AG20443 (cell line): Measurements from ENCODE around the gene FOXJ3.

Experiments used
- DNase-seq: peaks from one replicate; pipeline ENCODE4 v3.0.0; 2012; ENCODE audit warnings: low spot score, mixed read lengths

The FOXJ3 gene

GRCh38 chr1:42311138-42311537 lies 23.9 kb downstream of the FOXJ3 start:
- DNase-seq = no peak

- DNase-seq = no peak
Observed at GRCh38 chr1:42306977-42307376, 28.1 kb downstream of the FOXJ3 start.

GRCh38 chr1:42305639-42306038 lies 29.4 kb downstream of the FOXJ3 start:
- no peak for DNase-seq

DNA sequence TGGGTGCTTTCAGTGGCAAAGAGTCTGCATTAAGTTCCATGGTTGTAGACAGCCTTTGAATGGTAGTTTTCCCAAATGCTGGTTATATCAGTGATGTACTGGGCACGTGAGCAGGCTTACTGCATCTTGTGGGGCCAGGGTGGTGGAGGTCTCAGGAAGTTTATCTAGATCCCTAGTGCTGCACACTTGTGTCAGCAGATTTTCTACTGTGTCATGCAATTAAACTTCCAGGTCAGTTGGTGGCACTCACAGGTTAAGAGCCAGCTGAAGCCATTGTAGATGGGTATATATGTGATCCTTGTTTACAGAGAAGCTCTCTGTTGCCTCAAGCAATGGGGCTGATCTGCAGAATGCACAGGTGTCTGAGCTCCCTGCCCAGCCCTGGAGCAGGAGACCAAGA lies 33.0 kb downstream of the FOXJ3 start:
- DNase-seq = no peak

GRCh38 chr1:42298520-42298919 lies 36.5 kb downstream of the FOXJ3 start:
- DNase-seq = no peak

DNA sequence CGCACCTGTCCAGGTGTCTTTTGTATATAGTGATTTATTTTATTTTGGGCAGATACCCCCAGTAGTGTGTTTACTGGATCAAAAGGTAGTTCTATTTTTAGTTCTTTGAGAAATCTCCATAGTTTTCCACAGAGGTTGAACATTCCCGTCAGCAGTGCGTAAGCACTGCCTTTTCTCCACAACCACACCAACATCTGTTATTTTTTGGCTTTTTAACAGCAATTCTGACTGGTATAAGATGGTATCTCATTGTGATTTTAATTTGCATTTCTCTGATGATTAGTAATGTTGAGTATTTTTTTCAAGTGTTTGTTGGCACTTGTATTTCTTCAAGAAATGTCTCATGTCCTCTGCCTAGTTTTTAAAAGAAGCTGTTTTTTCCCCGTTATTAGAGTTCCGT lies 39.2 kb downstream of the FOXJ3 start:
- DNase-seq = no peak

DNA sequence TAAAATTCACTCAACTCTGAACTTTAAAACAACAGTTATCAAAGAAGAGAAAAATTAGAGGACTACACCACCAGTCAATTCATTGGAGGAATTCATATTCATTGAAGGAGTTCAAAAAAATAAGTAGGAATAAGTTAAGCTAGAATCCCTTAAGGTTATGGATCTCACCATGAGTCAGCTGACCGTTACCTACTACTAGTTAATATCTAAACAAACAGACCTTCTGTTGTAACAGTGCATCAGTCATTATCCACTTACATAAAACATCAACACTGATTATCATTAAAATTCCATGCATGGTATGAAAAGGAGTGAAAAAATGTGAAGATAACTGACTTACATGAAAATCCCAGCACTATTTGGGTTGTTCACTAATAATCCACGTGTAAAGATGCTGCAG lies 44.9 kb downstream of the FOXJ3 start:
- no peak for DNase-seq

DNA sequence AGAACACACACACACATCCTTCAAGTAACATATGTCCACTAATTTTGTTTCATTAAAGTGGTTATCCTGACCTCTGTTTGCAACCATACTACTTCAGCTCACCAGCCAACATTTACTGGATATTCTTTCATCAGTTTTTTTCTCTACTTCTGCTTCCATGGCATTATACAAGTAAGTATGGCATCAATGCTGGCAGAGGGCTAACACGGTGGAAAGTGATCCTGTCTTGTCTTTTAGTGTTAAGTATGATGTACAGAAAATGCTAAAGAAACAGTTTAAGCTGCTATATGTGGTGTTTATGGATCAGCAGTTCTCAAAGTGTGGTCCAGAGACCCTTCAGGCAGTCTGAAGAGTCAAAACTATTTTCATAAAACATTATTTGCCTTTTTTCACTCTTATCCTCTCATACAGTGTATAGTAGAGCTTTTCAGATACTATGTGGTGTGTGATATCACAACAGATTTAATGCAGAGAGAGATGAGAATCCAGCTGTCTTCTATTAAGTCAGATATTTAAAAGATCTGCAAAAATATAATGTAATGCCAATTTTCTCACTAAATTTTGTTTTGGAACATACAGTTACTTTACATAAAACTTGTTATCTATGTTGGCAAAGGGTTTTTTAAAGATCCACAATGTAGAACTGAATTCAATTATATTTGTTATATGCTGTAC lies 46.6 kb downstream of the FOXJ3 start:
- DNase-seq = no peak

DNA sequence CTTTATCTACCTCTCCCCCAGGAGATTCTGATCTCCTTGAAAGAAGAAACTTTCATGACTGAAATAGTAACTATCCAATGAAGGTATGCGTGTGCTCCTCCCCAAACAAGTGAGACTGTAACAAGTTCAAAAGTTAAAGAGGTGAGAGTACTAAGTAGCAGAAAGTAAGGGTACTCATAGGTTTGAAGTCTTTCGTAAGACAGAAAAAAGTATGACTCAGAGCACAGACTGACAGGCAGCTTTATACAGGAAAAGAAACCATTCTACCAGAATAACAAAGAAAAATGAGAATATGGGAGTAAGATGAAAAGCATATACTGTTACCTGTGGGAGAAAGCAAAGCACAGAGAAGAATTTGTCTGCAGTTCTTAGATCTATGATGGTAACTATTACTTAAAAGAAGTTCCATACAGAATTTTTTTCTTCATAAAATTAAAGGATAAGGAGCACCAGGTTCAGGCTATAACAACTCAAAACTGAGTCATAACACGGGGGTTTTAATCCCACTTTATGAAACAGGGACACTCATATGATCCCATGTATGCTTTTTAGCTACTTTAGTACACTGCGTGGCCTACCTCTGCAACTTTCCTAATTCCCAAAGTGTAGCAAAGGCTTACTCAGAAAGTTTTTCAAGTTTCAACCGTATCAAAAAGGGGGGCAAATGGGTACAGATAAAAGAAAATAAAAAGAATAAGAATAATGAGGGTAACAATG lies 52.0 kb downstream of the FOXJ3 start:
- DNase-seq = no peak

GRCh38 chr1:42282024-42282579 lies 52.9 kb downstream of the FOXJ3 start:
- DNase-seq = peak; percentile 77

DNA sequence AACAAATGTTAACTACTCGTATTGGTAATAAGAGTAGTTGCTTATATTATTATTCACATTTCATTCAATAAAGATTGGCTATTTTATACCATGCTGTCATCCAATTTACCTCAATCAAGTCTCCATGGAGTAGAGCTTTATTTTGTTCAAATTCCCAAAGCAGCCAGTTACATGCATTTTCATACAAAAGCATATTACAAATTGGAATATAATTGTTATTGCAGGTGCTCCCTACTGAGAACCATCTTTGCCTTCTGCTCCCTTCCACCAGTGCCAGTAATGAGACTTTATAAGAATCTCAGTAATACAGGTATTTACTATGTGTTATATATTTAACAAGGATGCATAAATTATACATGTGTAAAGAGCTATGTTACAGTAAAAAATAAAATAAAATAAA lies 54.2 kb downstream of the FOXJ3 start:
- DNase-seq = no peak

- DNase-seq = no peak
Observed at GRCh38 chr1:42279055-42279454, 56.0 kb downstream of the FOXJ3 start.

DNA sequence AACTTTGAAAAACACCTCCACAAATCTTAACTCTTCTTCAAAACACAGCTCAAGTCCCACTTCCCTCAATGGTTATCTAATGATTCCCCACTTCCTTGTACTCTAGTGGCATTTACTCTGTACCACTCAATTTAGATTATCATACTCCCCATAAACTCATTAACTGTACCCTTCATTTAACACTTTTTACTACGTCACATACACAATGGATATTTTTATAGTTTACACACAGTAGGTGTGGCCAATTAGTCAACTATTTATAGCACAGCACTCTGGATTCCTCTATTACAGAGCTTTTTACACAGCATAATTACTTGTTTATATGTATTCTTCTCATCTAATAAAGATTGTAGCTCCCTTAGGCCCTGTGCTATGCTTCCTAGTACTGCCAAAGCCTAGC lies 62.1 kb downstream of the FOXJ3 start:
- no peak for DNase-seq

GRCh38 chr1:42267904-42268303 lies 67.1 kb downstream of the FOXJ3 start:
- no peak for DNase-seq

GRCh38 chr1:42266253-42267135 lies 68.5 kb downstream of the FOXJ3 start:
- no peak for DNase-seq

DNA sequence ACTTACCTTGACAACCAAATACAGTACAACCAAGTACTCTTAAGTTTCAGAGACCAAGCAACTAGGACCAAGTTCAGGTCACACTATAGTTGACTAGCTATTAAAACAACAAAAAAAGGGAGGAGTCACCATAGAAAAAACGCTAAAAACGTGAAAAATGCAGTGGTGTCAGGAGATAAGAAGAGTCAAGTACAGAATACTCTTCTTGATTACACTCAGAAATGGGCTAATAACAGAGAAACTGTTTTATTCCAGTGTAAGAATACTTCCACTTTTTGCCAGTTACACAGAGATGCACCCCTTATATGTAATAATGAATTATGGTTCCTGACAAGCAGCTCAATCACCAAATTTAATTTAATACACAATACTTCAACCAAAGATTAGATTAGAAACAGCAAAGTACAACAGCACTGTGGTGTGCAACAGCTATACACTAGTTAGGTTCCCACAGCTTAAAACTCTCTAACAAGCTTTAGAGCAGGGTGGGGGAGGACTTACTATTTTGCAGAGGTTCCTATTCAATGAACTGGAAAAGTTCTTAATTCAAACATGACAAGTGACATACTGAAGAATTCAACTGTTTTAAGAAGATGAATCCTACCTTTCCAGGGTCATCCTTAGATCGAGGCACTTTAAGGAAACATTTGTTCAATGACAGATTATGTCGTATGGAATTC lies 70.4 kb downstream of the FOXJ3 start:
- DNase-seq = no peak

GRCh38 chr1:42263019-42263418 lies 72.0 kb downstream of the FOXJ3 start:
- DNase-seq = no peak

GRCh38 chr1:42260376-42261070 lies 74.5 kb downstream of the FOXJ3 start:
- no peak for DNase-seq

- no peak for DNase-seq
Observed at GRCh38 chr1:42259739-42260064, 75.3 kb downstream of the FOXJ3 start.

DNA sequence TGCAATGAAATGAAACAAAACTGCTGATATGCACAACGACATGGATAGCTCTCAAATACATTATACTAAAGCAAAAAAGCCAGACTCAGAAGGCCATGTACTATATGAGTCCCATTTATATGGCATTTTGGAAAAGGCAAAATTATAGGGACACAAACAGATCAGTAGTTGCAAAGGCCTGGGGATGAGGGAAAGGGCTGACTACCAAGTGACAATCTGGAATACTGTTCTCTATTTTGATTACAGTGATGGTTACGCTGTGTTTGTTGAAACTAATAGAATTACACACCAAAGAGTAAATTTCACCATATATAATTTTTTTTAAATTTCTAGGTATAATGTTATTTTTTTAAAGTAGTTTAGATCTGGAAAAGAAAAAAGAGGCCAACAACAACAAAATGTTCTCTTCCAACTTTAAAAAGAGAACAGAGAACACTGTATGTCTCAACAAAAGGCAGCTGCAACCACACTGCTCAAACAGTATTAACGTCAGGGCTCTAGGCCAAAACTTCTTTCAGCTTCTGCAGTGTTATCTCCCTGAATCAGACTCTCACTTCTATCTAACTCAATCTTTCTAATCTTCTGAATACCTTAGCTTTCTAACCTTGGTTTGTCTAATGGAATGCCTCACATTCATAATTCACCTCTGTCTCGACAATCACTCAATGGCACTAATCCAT lies 75.8 kb downstream of the FOXJ3 start:
- DNase-seq = peak; percentile 24

DNA sequence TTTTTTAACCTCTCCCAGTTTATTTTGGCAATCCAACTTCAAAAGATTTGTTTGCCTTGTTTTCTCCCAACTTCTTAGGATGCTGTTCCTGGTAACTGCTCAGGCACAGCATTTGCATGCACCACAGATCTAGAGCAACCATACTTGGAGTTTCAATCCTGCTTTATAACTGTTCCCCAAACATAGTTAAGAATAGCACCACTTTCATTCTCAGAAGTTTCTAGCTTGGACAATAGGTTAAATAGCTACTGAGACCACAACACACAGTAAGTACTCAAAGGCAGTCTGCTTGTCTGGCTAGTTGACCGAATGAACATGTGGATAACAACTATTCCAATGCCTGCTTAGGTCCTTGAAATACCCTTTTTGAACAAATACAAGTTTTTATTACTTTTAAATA lies 76.8 kb downstream of the FOXJ3 start:
- no peak for DNase-seq
